Measurements from ENCODE around the gene CAP2.

CAP2 gene

GRCh38 chr6:17456711-17457110, 63.3 kb downstream of the CAP2 start:
- Histone ChIP-seq H3K27me3 (ENCODE audit: insufficient read depth, low read length) (no peaks in the 10 kb centered on the region), H3K36me3 (ENCODE audit: insufficient read depth, low read length) (no peaks in the 10 kb centered on the region), H3K27ac (ENCODE audit: low read depth, low read length, poor library complexity, severe bottlenecking) (no peak overlapping the region), H3K9me3 (ENCODE audit: low read length) (no peaks in the 10 kb centered on the region), H2AFZ (ENCODE audit: low read length) (no peak overlapping the region), H3K4me2 (ENCODE audit: low read length) (no peak overlapping the region), H3K4me1 (ENCODE audit: insufficient read depth, low read length, severe bottlenecking) (no peaks in the 10 kb centered on the region), H3K4me3 (ENCODE audit: low read depth, low read length, poor library complexity, severe bottlenecking) (no peak overlapping the region), H3K79me2 (ENCODE audit: insufficient read depth, low read length) (no peaks in the 10 kb centered on the region), H3K9ac (ENCODE audit: low read length) (no peak overlapping the region), H4K20me1 (ENCODE audit: insufficient read depth, low read length) (no peaks in the 10 kb centered on the region), H3F3A (ENCODE audit: insufficient read depth, low read length) (no peaks in the 10 kb centered on the region), H3K9me2 (ENCODE audit: low read depth, low read length) (no peaks in the 10 kb centered on the region)
- no peak for TF ChIP-seq EZH2 (IDR thresholded peaks at IDR 0.05; ENCODE audit: borderline replicate concordance, low read length)
- no peak for TF ChIP-seq CTCF (IDR thresholded peaks at IDR 0.05; ENCODE audit: low read length)

- H3K9ac ChIP-seq (ENCODE audit: low read length) = no peak overlapping the region
- H3K27me3 ChIP-seq (ENCODE audit: insufficient read depth, low read length) = no peaks in the 10 kb centered on the region
- no peaks in the 10 kb centered on the region for H3K9me3 ChIP-seq (ENCODE audit: low read length)
- no peaks in the 10 kb centered on the region for H3K79me2 ChIP-seq (ENCODE audit: insufficient read depth, low read length)
- H3K4me3 ChIP-seq (ENCODE audit: low read depth, low read length, poor library complexity, severe bottlenecking) = no peak overlapping the region
- no peaks in the 10 kb centered on the region for H3K9me2 ChIP-seq (ENCODE audit: low read depth, low read length)
- no peaks in the 10 kb centered on the region for H4K20me1 ChIP-seq (ENCODE audit: insufficient read depth, low read length)
- H3F3A ChIP-seq (ENCODE audit: insufficient read depth, low read length) = no peaks in the 10 kb centered on the region
- no peak overlapping the region for H3K27ac ChIP-seq (ENCODE audit: low read depth, low read length, poor library complexity, severe bottlenecking)
- no peak overlapping the region for H2AFZ ChIP-seq (ENCODE audit: low read length)
- TF ChIP-seq CTCF (IDR thresholded peaks at IDR 0.05; ENCODE audit: low read length) (no peak), EZH2 (IDR thresholded peaks at IDR 0.05; ENCODE audit: borderline replicate concordance, low read length) (no peak)
- no peak overlapping the region for H3K4me2 ChIP-seq (ENCODE audit: low read length)
- no peaks in the 10 kb centered on the region for H3K4me1 ChIP-seq (ENCODE audit: insufficient read depth, low read length, severe bottlenecking)
- no peaks in the 10 kb centered on the region for H3K36me3 ChIP-seq (ENCODE audit: insufficient read depth, low read length)
Observed at GRCh38 chr6:17457405-17457804, 64.0 kb downstream of the CAP2 start.

GRCh38 chr6:17457956-17458355, 64.6 kb downstream of the CAP2 start:
- Histone ChIP-seq H3K9ac (ENCODE audit: low read length) (no peak overlapping the region), H3K4me3 (ENCODE audit: low read depth, low read length, poor library complexity, severe bottlenecking) (no peak overlapping the region), H3K9me3 (ENCODE audit: low read length) (no peaks in the 10 kb centered on the region), H3K27ac (ENCODE audit: low read depth, low read length, poor library complexity, severe bottlenecking) (no peak overlapping the region), H3K27me3 (ENCODE audit: insufficient read depth, low read length) (no peaks in the 10 kb centered on the region), H4K20me1 (ENCODE audit: insufficient read depth, low read length) (no peaks in the 10 kb centered on the region), H2AFZ (ENCODE audit: low read length) (no peak overlapping the region), H3F3A (ENCODE audit: insufficient read depth, low read length) (no peaks in the 10 kb centered on the region), H3K9me2 (ENCODE audit: low read depth, low read length) (no peaks in the 10 kb centered on the region), H3K4me2 (ENCODE audit: low read length) (no peak overlapping the region), H3K4me1 (ENCODE audit: insufficient read depth, low read length, severe bottlenecking) (no peaks in the 10 kb centered on the region), H3K79me2 (ENCODE audit: insufficient read depth, low read length) (no peaks in the 10 kb centered on the region), H3K36me3 (ENCODE audit: insufficient read depth, low read length) (no peaks in the 10 kb centered on the region)
- TF ChIP-seq CTCF (IDR thresholded peaks at IDR 0.05; ENCODE audit: low read length) = no peak
- TF ChIP-seq EZH2 (IDR thresholded peaks at IDR 0.05; ENCODE audit: borderline replicate concordance, low read length) = no peak

All from OCI-LY1 (cell line).